Head of caudate nucleus (tissue), 42 donors: Measurements from ENCODE around the gene MYO7B.

Experiments
- DNase-seq, 42 donors: peaks; one replicate each; pipeline versions ENCODE4 v3.0.0 to v3.0.0-alpha.2; 2020 to 2021; ENCODE audit warnings: mixed read lengths in 7 of 42
- intact Hi-C: fragments of 100-400 bp; cut with DNase I; formaldehyde crosslinking; loops from one replicate; pipeline ENCODE4 v1.15.0; 2022

The MYO7B gene

DNA sequence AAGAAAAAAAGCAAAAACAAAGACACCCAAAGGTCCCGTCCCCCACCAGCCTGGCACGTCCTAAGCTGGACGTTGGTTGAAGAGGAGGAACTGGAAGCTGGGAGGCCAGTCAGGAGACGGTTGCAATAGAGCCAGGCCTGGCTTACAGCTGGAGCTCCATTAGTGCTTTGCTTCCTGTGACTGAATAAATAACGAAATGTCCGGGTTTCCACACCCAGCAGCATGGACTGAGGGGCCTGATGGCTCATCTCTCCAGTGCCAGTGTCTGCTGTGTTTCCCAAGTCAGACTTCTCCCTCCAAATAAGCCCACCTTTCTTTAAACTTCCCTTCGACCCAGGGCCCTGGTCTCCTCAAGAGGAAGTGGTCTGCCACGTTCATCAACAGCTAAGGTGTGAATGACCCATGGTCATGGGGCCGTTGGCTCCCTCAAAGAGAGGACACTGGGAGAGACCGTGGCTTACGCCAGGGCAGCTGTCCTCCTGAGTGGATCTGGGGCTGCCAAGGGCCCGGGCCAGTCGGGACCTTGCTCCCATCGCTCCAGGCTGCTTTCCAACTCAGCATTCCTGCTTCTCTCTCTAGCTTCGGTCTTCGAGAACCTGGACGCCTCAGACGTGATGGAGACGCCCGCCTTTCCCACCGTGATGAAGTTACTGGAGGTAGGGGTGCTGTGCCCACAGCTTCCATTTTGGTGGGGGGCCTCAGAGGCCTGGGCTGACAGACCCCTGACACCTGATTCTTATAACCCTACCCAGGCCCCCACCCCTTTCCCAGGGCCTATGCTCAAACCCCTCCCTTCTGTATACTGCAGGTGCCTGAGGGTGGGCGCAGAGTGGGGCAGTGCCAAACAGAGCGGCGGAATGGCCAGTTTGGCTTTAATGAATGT lies 44.9 kb downstream of the MYO7B start:
- intact Hi-C loops = no loop called here
- DNase-seq = peak in 9 of 42 donors; percentile 4 to 37 (median 6)

- intact Hi-C loops = no loop called here
- peak in 5 of 42 donors; percentile 3 to 21 (median 8) for DNase-seq
These were observed 45.5 kb downstream of the MYO7B start for GRCh38 chr2:127581050-127581345.

- intact Hi-C loops = no loop called here
- peak in 8 of 42 donors; percentile 5 to 23 (median 10) for DNase-seq
These were observed 46.3 kb downstream of the MYO7B start for GRCh38 chr2:127581516-127582490.

GRCh38 chr2:127582863-127583861 lies 47.7 kb downstream of the MYO7B start:
- DNase-seq = peak in 8 of 42 donors; percentile 2 to 31 (median 7)
- intact Hi-C loops = no loop called here

DNA sequence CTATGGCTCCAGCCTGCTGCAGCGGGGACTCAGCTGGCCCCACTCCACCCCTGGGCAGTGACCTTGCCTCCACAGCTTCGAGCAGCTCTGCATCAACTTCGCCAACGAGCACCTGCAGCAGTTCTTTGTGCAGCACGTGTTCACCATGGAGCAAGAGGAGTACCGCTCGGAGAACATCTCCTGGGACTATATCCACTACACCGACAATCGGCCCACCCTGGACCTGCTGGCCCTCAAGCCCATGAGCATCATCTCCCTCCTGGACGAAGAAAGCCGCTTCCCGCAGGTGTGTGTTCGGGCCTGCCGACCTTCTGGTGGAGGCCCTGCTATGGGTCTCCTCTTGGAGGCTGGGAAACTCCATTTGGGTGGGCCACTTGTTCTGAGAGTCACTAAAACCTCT lies 48.6 kb downstream of the MYO7B start:
- intact Hi-C loops = no loop called here
- DNase-seq = peak in 7 of 42 donors; percentile 5 to 29 (median 7)

DNA sequence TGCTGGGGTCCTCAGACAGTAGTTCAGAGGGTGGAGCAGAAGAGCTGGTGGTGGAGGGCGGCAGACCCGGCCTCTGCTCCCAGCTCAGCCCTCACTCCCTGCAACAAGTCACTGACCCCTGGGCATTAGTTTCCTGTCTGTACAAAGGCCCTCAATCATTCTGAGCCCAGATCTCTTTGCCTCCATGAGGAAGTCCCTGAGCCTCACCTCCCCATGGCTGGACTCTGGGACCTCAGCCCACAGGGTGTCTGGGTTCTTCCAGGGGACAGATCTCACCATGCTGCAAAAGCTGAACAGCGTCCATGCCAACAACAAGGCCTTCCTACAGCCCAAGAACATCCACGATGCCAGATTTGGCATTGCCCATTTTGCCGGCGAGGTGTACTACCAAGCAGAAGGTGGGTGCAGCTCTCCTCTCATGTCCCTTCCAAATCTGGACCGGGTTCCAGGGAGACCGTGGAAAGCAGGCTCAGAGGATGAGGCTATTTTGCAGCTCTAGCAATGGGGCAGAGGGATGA lies 49.1 kb downstream of the MYO7B start:
- intact Hi-C loops = no loop called here
- peak in 6 of 42 donors; percentile 4 to 22 (median 12) for DNase-seq

- intact Hi-C loops = no loop called here
- DNase-seq = no peak
These were observed 49.9 kb downstream of the MYO7B start for GRCh38 chr2:127585270-127585807.

GRCh38 chr2:127586136-127586535 lies 50.7 kb downstream of the MYO7B start:
- DNase-seq = peak in 2 of 42 donors; percentile 13 to 30
- intact Hi-C loops = no loop called here

- DNase-seq = peak in 4 of 42 donors; percentile 1 to 24 (median 14)
- intact Hi-C loops = no loop called here
These were observed 51.3 kb downstream of the MYO7B start for GRCh38 chr2:127586746-127587295.

DNA sequence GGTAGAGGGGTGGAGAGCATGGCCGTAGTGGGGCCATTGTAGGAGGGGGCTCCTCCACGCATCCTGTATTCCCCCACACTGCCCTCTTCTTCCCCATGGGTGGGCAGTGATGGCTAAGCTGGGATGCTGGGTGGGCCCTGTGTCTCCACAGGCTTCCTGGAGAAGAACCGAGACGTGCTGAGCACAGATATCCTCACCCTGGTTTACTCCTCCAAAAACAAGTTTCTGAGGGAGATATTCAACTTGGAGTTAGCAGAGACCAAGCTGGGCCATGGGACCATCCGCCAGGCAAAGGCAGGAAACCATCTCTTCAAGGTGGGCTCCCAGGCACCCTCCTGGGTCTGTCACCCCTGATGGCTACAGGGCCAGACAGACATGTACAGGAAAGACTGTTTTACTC lies 52.8 kb downstream of the MYO7B start:
- intact Hi-C loops = no loop called here
- peak in 7 of 42 donors; percentile 1 to 25 (median 7) for DNase-seq

- intact Hi-C loops = no loop called here
- DNase-seq = peak in 5 of 42 donors; percentile 3 to 28 (median 4)
These were observed 53.9 kb downstream of the MYO7B start for GRCh38 chr2:127589358-127589757.

DNA sequence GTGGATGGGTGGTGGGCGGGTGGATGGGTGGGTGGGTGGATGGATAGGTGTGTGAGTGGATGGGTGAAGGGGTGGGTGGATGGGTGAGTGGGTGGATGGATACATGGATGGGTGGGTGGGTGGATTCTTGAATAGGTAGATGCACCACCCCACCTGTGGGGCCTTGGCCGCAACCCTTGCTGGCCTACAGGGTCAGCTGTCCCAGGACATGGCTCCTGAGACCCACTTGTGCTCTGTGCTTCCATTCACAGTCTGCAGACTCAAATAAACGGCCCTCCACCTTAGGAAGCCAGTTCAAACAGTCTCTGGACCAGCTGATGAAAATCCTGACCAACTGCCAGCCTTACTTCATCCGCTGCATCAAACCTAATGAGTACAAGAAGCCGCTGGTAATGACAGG lies 54.4 kb downstream of the MYO7B start:
- peak in 4 of 42 donors; percentile 0 to 25 (median 2) for DNase-seq
- intact Hi-C loops = loop anchor here (10.0 kb wide), 1 partner anchor 105 kb away; no protein-coding TSS in a partner anchor

GRCh38 chr2:127590386-127591190 lies 55.1 kb downstream of the MYO7B start:
- peak in 6 of 42 donors; percentile 6 to 31 (median 10) for DNase-seq
- intact Hi-C loops = loop anchor here (10.0 kb wide), 1 partner anchor 104 kb away; no protein-coding TSS in a partner anchor

GRCh38 chr2:127591221-127591923 lies 55.9 kb downstream of the MYO7B start:
- intact Hi-C loops = loop anchor here (10.0 kb wide), 1 partner anchor 103 kb away; no protein-coding TSS in a partner anchor
- peak in 41 of 42 donors; percentile 50 to 88 (median 69) for DNase-seq

DNA sequence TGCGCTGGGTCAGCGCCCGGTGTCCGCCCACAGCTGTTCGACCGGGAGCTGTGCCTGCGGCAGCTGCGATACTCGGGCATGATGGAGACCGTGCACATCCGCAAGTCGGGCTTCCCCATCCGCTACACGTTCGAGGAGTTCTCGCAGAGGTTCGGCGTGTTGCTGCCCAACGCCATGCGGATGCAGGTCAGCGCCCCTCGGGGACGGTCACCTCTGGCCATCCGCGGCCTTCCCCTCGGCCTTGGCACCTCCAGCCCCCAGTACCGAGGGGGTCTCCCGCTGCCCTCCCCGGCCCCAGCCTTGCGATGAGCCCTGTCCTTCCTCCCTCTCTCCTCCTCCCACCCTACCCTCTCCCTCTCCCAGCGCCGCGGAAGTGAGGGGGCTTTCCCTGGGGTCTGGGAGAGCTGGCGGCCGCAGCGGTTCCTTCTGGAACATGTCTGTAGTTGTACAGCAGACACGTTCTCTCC lies 57.3 kb downstream of the MYO7B start:
- peak in 4 of 42 donors; percentile 8 to 31 (median 18) for DNase-seq
- intact Hi-C loops = loop anchor here (10.0 kb wide), 1 partner anchor 102 kb away; no protein-coding TSS in a partner anchor
